H1 (cell line): Measurements from ENCODE around the gene E2F2. TPM values are rescaled to one million over a fixed set of nuclear protein-coding genes. Genes with fewer than 3 reads are reported as not detected.

ENCODE experiments used
- CTCF ChIA-PET: fragments of 300-600 bp; sonication (Branson Sonifier 250); formaldehyde crosslinking; loops from one replicate; lab custom pipeline; 2021; ENCODE audit not compliant: partially characterized antibody; lab: Charles Lee
- POLR2A ChIA-PET: fragments of 300-600 bp; sonication (Branson Sonifier 250); formaldehyde crosslinking; loops from one replicate; lab custom pipeline; 2021; ENCODE audit warnings: inconsistent platforms; ENCODE audit not compliant: partially characterized antibody; lab: Charles Lee
- DNase-seq, 2 experiments: peaks; one replicate each; pipeline versions ENCODE4 v3.0.0 to v3.0.0-alpha.2; 2010 to 2022; ENCODE audit warnings: low spot score in 2 of 2, low read depth in 1 of 2, mixed read lengths in 1 of 2
- FAIRE-seq: peaks from 2 replicates; lab custom pipeline; 2011; peaks lifted over from hg19 to GRCh38; lab: Jason Lieb, UNC
- H2AFZ ChIP-seq: 2 replicates; pipeline ENCODE4 v1.8.1; 2012; ENCODE audit warnings: low read length, inconsistent platforms
- H2AK5ac ChIP-seq: 2 replicates; pipeline ENCODE4 v1.6.1; 2013; ENCODE audit warnings: low read depth, low read length
- H2BK120ac ChIP-seq: replicated peaks from 2 replicates; pipeline ENCODE3; 2013; ENCODE audit warnings: low read depth, low read length, inconsistent platforms
- H2BK12ac ChIP-seq: 2 replicates; pipeline ENCODE4 v1.6.1; 2013; ENCODE audit warnings: low read depth, low read length
- H2BK15ac ChIP-seq: 2 replicates; pipeline ENCODE4 v1.6.1; 2013; ENCODE audit warnings: low read length
- H2BK20ac ChIP-seq: 2 replicates; pipeline ENCODE4 v1.6.1; 2013; ENCODE audit warnings: low read length
- H2BK5ac ChIP-seq: 2 replicates; pipeline ENCODE4 v1.6.1; 2013; ENCODE audit warnings: low read depth, low read length
- H3K14ac ChIP-seq: 2 replicates; pipeline ENCODE4 v1.6.1; 2013; ENCODE audit warnings: inconsistent platforms; ENCODE audit not compliant: insufficient read length
- H3K18ac ChIP-seq: 2 replicates; pipeline ENCODE4 v1.6.1; 2013; ENCODE audit warnings: low read length; ENCODE audit errors: extremely low read depth
- H3K23ac ChIP-seq: 2 replicates; pipeline ENCODE4 v1.6.1; 2013; ENCODE audit warnings: inconsistent platforms; ENCODE audit not compliant: insufficient read length
- H3K23me2 ChIP-seq: 2 replicates; pipeline ENCODE4 v1.6.1; 2013; ENCODE audit warnings: low read depth, low read length
- H3K27ac ChIP-seq: 2 replicates; pipeline ENCODE4 v1.6.1; 2011; ENCODE audit warnings: low read depth, low read length, inconsistent platforms
- H3K27me3 ChIP-seq, 4 experiments: replicated peaks in 1 of 4; 1 replicate in 1 of 4; 2 replicates in 3 of 4; pipeline versions ENCODE4 v1.6.1 to v1.8.1; 2011 to 2013; ENCODE audit warnings: low read length in 3 of 4, mild to moderate bottlenecking in 3 of 4, inconsistent platforms in 2 of 4, mixed read lengths in 2 of 4, moderate library complexity in 1 of 4; ENCODE audit not compliant: control insufficient read depth in 3 of 4, insufficient read depth in 3 of 4; ENCODE audit errors: extremely low read depth in 1 of 4
- H3K36me3 ChIP-seq, 4 experiments: 2 replicates each; pipeline versions ENCODE4 v1.6.1 to v1.8.1; 2011 to 2013; ENCODE audit warnings: mild to moderate bottlenecking in 4 of 4, low read length in 3 of 4, moderate library complexity in 2 of 4, control low read depth in 1 of 4, inconsistent platforms in 1 of 4; ENCODE audit not compliant: insufficient read depth in 4 of 4, control insufficient read depth in 2 of 4
- H3K4ac ChIP-seq: replicated peaks from 2 replicates; pipeline ENCODE3; 2013; ENCODE audit warnings: low read length, low read depth, mixed read lengths, inconsistent platforms; ENCODE audit not compliant: insufficient read length
- H3K4me1 ChIP-seq, 4 experiments: replicated peaks in 1 of 4; 1 replicate in 1 of 4; 2 replicates in 3 of 4; pipeline versions ENCODE4 v1.6.1 to v1.8.1; 2011 to 2013; ENCODE audit warnings: low read length in 3 of 4, inconsistent platforms in 2 of 4, mixed read lengths in 1 of 4; ENCODE audit not compliant: insufficient read depth in 4 of 4, control insufficient read depth in 3 of 4
- H3K4me2 ChIP-seq, 2 experiments: 2 replicates each; pipeline versions ENCODE4 v1.6.1 to v1.8.1; 2011 to 2013; ENCODE audit warnings: low read depth in 2 of 2, low read length in 2 of 2, control low read depth in 1 of 2, inconsistent platforms in 1 of 2, mild to moderate bottlenecking in 1 of 2; ENCODE audit not compliant: insufficient read depth in 1 of 2
- H3K4me3 ChIP-seq, 4 experiments: fragments of 200-600, 300-600 bp in 1 of 4; sonication (generic), shearing (Covaris generic), sonication (Bioruptor Twin) in 1 of 4; 2 replicates each; pipeline versions ENCODE4 v1.5.1 to v1.8.1; 2011 to 2016; ENCODE audit warnings: low read length in 4 of 4, low read depth in 3 of 4, control low read depth in 2 of 4, inconsistent platforms in 2 of 4, mild to moderate bottlenecking in 2 of 4, mixed read lengths in 1 of 4, moderate library complexity in 1 of 4; ENCODE audit not compliant: insufficient read depth in 2 of 4; ENCODE audit errors: extremely low read depth in 1 of 4
- H3K56ac ChIP-seq: replicated peaks from 2 replicates; pipeline ENCODE3; 2013; ENCODE audit warnings: low read depth, mild to moderate bottlenecking, mixed read lengths, low read length, inconsistent platforms; ENCODE audit not compliant: insufficient read length
- H3K79me1 ChIP-seq: 2 replicates; pipeline ENCODE4 v1.6.1; 2013; ENCODE audit warnings: low read depth, low read length, control low read depth
- H3K79me2 ChIP-seq, 2 experiments: 2 replicates each; pipeline versions ENCODE4 v1.6.1 to v1.8.1; 2012 to 2013; ENCODE audit warnings: low read length in 2 of 2, mild to moderate bottlenecking in 2 of 2, inconsistent platforms in 1 of 2; ENCODE audit not compliant: insufficient read depth in 2 of 2, control insufficient read depth in 1 of 2
- H3K9ac ChIP-seq, 4 experiments: replicated peaks in 1 of 4; 1 replicate in 1 of 4; 2 replicates in 3 of 4; pipeline versions ENCODE4 v1.6.1 to v1.8.1; 2011 to 2013; ENCODE audit warnings: low read depth in 3 of 4, low read length in 3 of 4, control low read depth in 2 of 4, mild to moderate bottlenecking in 2 of 4, moderate library complexity in 2 of 4, inconsistent platforms in 1 of 4; ENCODE audit errors: extremely low read depth in 1 of 4
- H3K9me3 ChIP-seq, 2 experiments: 2 replicates each; pipeline versions ENCODE4 v1.6.1 to v1.8.1; 2012 to 2013; ENCODE audit warnings: mild to moderate bottlenecking in 2 of 2, moderate library complexity in 2 of 2, control low read depth in 1 of 2, inconsistent platforms in 1 of 2, low read depth in 1 of 2, low read length in 1 of 2, mixed read lengths in 1 of 2; ENCODE audit not compliant: insufficient read depth in 2 of 2
- H4K20me1 ChIP-seq, 2 experiments: replicated peaks in 1 of 2; 2 replicates each; pipeline versions ENCODE3 to v1.8.1; 2011 to 2013; ENCODE audit warnings: inconsistent platforms in 2 of 2, low read length in 2 of 2, mild to moderate bottlenecking in 1 of 2; ENCODE audit not compliant: insufficient read depth in 2 of 2, control insufficient read depth in 1 of 2
- H4K5ac ChIP-seq: 2 replicates; pipeline ENCODE4 v1.6.1; 2013; ENCODE audit warnings: low read length, low read depth, mixed read lengths, inconsistent platforms; ENCODE audit not compliant: insufficient read length
- H4K8ac ChIP-seq: 2 replicates; pipeline ENCODE4 v1.8.0; 2013; ENCODE audit warnings: mild to moderate bottlenecking, moderate library complexity, low read length, inconsistent platforms; ENCODE audit not compliant: insufficient read depth; ENCODE audit errors: extremely low read depth
- H4K91ac ChIP-seq: replicated peaks from 2 replicates; pipeline ENCODE3; 2013; ENCODE audit warnings: low read length, mixed read lengths, inconsistent platforms; ENCODE audit not compliant: insufficient read length
- JUN ChIP-seq: IDR thresholded peaks from 2 replicates; pipeline ENCODE4 v1.6.1; 2011; ENCODE audit warnings: low read depth, mild to moderate bottlenecking, improper control_type of control experiment, low read length
- SUZ12 ChIP-seq: fragments of 200-600 bp; sonication (generic); IDR thresholded peaks from 2 replicates; pipeline ENCODE4 v1.6.1; 2012; ENCODE audit warnings: mild to moderate bottlenecking, inconsistent platforms, low read length, moderate library complexity, mixed read lengths
- WGBS, 2 experiments: shearing (Covaris generic) in 1 of 2; methylation state at CpG; one replicate each; pipeline versions ENCODE4 v1.1.6 to v1.1.7; 2013 to 2015; ENCODE audit warnings: low lambda C conversion rate in 2 of 2, mixed read lengths in 2 of 2, inconsistent platforms in 1 of 2, low coverage in 1 of 2, missing lambda C conversion rate in 1 of 2; ENCODE audit not compliant: insufficient replicate concordance in 2 of 2, insufficient coverage in 1 of 2, insufficient read length in 1 of 2; ENCODE audit errors: extremely low coverage in 1 of 2, missing lambda C conversion rate in 1 of 2; 5-methylcytosine and 5-hydroxymethylcytosine counted together
- polyA plus RNA-seq, 7 experiments: library from polyadenylated mRNA; depleted of rRNA in 3 of 7; stranded (reverse) in 5 of 7; unstranded in 2 of 7; fragments of >200 nt in 5 of 7; fragments of 200-250 nt in 2 of 7; gene quantifications; 1 replicate in 5 of 7; 2 replicates in 1 of 7; 4 replicates in 1 of 7; pipeline versions ENCODE4 v1.2.1 to v1.2.3, GENCODE V29; 2011 to 2013; ENCODE audit warnings: missing spikeins in 2 of 7, mixed read lengths in 2 of 7
- total RNA-seq: library from RNA; stranded (reverse); fragmentation: NEBNext Ultra II Directional; extraction: Animal tissue kit (Norgen Biotek cat#: 25700); gene quantifications from 2 replicates; pipeline ENCODE4 v1.2.1, GENCODE V29; 2021

The E2F2 gene
- total and polyA plus RNA-seq, 2 of the 8 experiments (the other 6 are each of a cell fraction or from before 2014, with no cell fraction given), result 1.8 to 7.0 TPM

- H4K91ac ChIP-seq, result peak overlapping the region; percentile 56
- no peak overlapping the region for H2BK20ac ChIP-seq
- no peak overlapping the region for H3K4me2 ChIP-seq
- no peak overlapping the region for H2AK5ac ChIP-seq
- H3K27ac ChIP-seq, result no peak overlapping the region
- no peak for DNase-seq
- H2BK15ac ChIP-seq, result no peak overlapping the region
- no peak overlapping the region for H3K9ac ChIP-seq
- 0 out of 2 replicates have a peak overlapping the region, but pooled peaks have one; percentile 36 for H2BK5ac ChIP-seq
- H2BK120ac ChIP-seq, result peak overlapping the region; percentile 48
- H2AFZ ChIP-seq, result no peak overlapping the region
- no peak overlapping the region for H3K56ac ChIP-seq
- no peaks in the 10 kb centered on the region for H4K20me1 ChIP-seq
- ChIA-PET POLR2A (interaction anchor here (0.8 to 20.4 kb wide), 7 partner anchors 9 to 126 kb away, joined by 3 to 547 read pairs (median 6); partner anchors contain the start of genes ID3 and RPL11), CTCF (interaction anchor here (0.7 to 12.3 kb wide), 15 partner anchors 10 to 221 kb away, joined by 3 to 143 read pairs (median 6); partner anchors contain the start of gene HNRNPR)
- H4K8ac ChIP-seq, result no peak overlapping the region
- H3K4me1 ChIP-seq, result peaks cover 13 to 29% (median 18%) of the 10 kb centered on the region in 4 experiments
- no peaks in the 10 kb centered on the region; a peak in 1 of 4 replicates for H3K79me2 ChIP-seq
- peak overlapping the region; percentile 29 for H3K4ac ChIP-seq
- H3K9me3 ChIP-seq, result no peaks in the 10 kb centered on the region
- no peak for FAIRE-seq
- 0 out of 2 replicates have a peak, but pooled peaks cover 2% of the 10 kb centered on the region for H3K79me1 ChIP-seq
- WGBS, 2 experiments, result 88% methylated on average over 3 of the region's 3 CpGs; no CpG with 5 or more reads in 1 of the 2 experiments
- H3K18ac ChIP-seq, result no peak overlapping the region
- no peak overlapping the region for H3K14ac ChIP-seq
- H3K36me3 ChIP-seq, result no peaks in the 10 kb centered on the region
- 0 out of 2 replicates have a peak overlapping the region, but pooled peaks have one; percentile 95 for H2BK12ac ChIP-seq
- no peak overlapping the region for H4K5ac ChIP-seq
- peaks cover 6% of the 10 kb centered on the region; the same call in 1 of the 2 replicates for H3K23me2 ChIP-seq
- H3K4me3 ChIP-seq, result no peak overlapping the region
- TF ChIP-seq SUZ12 (no peak), JUN (no peak)
- no peak overlapping the region for H3K23ac ChIP-seq
- peaks cover 0 to 5% (median 0%) of the 10 kb centered on the region in 4 experiments; a peak in 4 of 7 replicates for H3K27me3 ChIP-seq
These were observed 34.7 kb upstream of the E2F2 start for GRCh38 chr1:23565776-23566175.
